Thyroid gland (tissue), 4 donors: ENCODE results near the gene ATOH1.

ENCODE experiments used
- POLR2A ChIP-seq, 2 donors: fragments of 450-650 bp; IDR thresholded peaks; one replicate each; pipeline ENCODE4 v1.6.1; 2017; ENCODE audit warnings: antibody characterized with exemption in 2 of 2, mild to moderate bottlenecking in 2 of 2, moderate library complexity in 1 of 2
- TF ChIP-seq, protein P1 (sequence below), 6 experiments: fragments of 200-600 bp in 3 of 6; fragments of 450-650 bp in 3 of 6; sonication (generic) in 3 of 6; IDR thresholded peaks; one replicate each; pipeline ENCODE4 v1.5.1; 2016 to 2019; ENCODE audit warnings: antibody characterized with exemption in 6 of 6, mild to moderate bottlenecking in 2 of 6, inconsistent platforms in 1 of 6, moderate library complexity in 1 of 6

DNA sequence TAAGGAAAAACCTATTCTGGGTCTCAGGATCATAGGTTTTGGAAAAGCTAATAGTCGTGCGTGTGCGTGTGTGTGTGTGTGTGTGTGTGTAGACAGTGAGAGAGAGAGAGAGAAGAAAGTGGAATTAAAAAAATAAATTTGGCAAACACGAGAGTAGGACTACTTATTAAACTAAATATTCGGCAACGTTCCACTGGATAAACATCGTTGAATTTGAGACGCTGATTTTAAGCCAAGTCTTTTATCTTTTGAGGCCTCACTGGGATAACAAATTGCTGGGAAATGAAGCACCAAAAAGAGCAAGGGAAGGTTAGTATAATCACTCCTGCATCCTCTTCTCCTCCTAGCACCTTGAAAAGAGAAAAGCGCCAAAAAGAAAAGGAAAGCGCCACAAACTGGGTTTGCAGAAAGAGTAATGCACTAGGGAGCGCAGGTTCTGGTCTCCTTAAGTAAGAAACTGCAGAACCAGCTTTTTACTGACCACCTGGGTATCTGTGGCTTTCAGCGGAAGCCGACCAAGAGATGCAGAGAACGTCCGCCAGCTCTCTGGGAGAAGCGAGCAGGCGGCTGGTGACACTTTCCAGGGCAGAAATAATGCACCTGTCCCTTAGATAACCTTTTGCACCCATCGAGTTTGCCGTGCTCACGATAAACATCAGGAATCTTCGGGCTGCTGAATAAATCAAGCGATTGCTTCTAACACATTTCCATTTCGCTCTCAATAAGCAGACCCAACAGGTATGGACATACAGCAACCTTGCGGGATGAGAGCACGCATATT is 3.4 kb downstream of the ATOH1 start:
- TF ChIP-seq, protein P1, sequence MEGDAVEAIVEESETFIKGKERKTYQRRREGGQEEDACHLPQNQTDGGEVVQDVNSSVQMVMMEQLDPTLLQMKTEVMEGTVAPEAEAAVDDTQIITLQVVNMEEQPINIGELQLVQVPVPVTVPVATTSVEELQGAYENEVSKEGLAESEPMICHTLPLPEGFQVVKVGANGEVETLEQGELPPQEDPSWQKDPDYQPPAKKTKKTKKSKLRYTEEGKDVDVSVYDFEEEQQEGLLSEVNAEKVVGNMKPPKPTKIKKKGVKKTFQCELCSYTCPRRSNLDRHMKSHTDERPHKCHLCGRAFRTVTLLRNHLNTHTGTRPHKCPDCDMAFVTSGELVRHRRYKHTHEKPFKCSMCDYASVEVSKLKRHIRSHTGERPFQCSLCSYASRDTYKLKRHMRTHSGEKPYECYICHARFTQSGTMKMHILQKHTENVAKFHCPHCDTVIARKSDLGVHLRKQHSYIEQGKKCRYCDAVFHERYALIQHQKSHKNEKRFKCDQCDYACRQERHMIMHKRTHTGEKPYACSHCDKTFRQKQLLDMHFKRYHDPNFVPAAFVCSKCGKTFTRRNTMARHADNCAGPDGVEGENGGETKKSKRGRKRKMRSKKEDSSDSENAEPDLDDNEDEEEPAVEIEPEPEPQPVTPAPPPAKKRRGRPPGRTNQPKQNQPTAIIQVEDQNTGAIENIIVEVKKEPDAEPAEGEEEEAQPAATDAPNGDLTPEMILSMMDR (IDR thresholded peaks at IDR 0.05), result no peak
- TF ChIP-seq POLR2A (IDR thresholded peaks at IDR 0.05), result no peak
